ENCODE measurements around the gene UST.

GRCh38 chr6:148854992-148855391, 108.2 kb downstream of the UST start:
- TF ChIP-seq POLR2A (IDR thresholded peaks at IDR 0.05; ENCODE audit: low read depth, low read length): no peak
- TF ChIP-seq POLR2AphosphoS5 (IDR thresholded peaks at IDR 0.05; ENCODE audit: low read depth, low read length): no peak
- no peak for TF ChIP-seq PAX5 (IDR thresholded peaks at IDR 0.05; ENCODE audit: insufficient read depth, low read length, severe bottlenecking)

All from GM12891 (cell line).